ENCODE results near the gene FMNL1. TPM values are rescaled to one million over a fixed set of nuclear protein-coding genes. Genes with fewer than 3 reads are reported as not detected.
"Not testable (repeated sequence)": the region's sequence is repeated elsewhere in the genome, so short reads cannot be mapped to it uniquely, and the experiment has no call there.

The FMNL1 gene
- total RNA-seq, 4 donors from 2014 or later: 0.22 to 5.2 (median 3.0) TPM

DNA sequence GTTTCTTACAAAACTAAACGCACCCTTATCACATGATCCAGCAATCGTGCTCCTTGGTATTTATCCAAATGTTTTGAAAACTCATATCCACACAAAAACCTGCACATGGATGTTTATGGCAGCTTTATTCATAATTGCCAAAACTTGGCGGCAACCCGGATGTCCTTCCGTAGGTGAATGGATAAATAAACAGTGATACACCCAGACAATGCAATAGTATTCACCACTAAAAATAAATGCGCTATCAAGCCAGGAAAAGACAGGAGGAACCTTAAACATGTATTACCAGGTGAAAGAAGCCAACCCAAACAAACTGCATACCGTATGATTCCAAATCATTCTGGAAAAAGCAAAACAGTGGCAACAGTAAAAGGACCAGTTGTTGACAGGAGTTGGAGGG lies 30.2 kb downstream of the FMNL1 start:
- H3K27ac ChIP-seq: no peak overlapping the region
- no peaks in the 10 kb centered on the region for H3K9me3 ChIP-seq
- in situ Hi-C loops (cut with MboI; ENCODE audit: low sequenced_read_pairs in 4 of 4) (no loop called here), intact Hi-C loops (cut with DNase I; ENCODE audit: low total_unique reads) (no loop called here)
- peaks cover 4 to 7% of the 10 kb centered on the region in 2 donors for H3K4me1 ChIP-seq
- no peak for ATAC-seq
- H3K36me3 ChIP-seq: no peaks in the 10 kb centered on the region
- peaks cover 0 to 6% (median 0%) of the 10 kb centered on the region in 3 donors for H3K27me3 ChIP-seq
- no peak for DNase-seq
- TF ChIP-seq POLR2A (IDR thresholded peaks at IDR 0.05) (no peak), CTCF (IDR thresholded peaks at IDR 0.05 in 4 of 5, conservative IDR thresholded peaks at IDR 0.05 in 1 of 5) (no peak)
- no peak overlapping the region for H3K4me3 ChIP-seq

DNA sequence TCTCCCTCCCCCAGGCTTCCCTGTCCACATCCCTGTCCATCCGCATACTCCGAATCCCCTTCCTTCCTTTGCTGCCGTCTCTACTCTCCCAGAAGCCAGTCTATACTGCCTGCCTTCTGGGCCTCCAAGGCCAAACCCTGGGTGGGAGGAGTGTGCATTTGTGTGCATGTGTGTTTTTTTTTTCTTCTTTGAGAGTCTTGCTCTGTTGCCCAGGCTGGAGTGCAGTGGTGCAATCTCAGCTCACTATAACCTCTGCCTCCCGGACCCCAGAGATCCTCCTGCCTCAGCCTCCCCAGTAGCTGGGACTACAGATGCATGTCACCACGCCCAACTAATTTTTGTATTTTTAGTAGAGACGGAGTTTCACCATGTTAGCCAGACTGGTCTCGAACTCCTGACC lies 31.6 kb downstream of the FMNL1 start:
- H3K4me1 ChIP-seq; ATAC-seq; DNase-seq; H3K27me3 ChIP-seq; H3K4me3 ChIP-seq; H3K9me3 ChIP-seq; in situ Hi-C loops (cut with MboI; ENCODE audit: low sequenced_read_pairs in 4 of 4); H3K27ac ChIP-seq; intact Hi-C loops (cut with DNase I; ENCODE audit: low total_unique reads); H3K36me3 ChIP-seq: not testable (repeated sequence)

DNA sequence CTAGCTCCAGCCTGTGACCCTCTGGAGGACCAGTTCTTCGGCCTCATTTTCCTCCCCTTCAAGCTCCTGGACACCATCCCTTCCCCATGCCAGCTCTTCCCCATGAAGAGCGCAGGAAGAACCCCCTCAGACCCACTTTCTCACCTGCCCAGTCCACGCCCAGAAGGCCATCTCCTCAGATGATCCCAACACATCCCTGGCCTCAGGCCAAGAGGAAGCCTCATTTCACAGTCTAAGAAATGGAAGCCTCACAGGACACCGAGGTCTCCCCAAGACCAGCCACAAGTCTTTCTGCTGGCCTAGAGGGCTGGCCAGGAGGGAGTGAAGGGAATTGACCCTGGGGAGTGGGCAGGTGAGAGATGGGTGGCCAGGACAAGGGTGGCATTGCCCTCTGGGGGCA lies 32.2 kb downstream of the FMNL1 start:
- H3K27ac ChIP-seq: no peak overlapping the region
- DNase-seq (no peak), ATAC-seq (no peak)
- TF ChIP-seq POLR2A (IDR thresholded peaks at IDR 0.05) (no peak), CTCF (IDR thresholded peaks at IDR 0.05 in 4 of 5, conservative IDR thresholded peaks at IDR 0.05 in 1 of 5) (no peak)
- H3K27me3 ChIP-seq: no peaks in the 10 kb centered on the region
- H3K36me3 ChIP-seq: no peaks in the 10 kb centered on the region
- H3K4me3 ChIP-seq: no peak overlapping the region
- intact Hi-C loops (cut with DNase I; ENCODE audit: low total_unique reads) (no loop called here), in situ Hi-C loops (cut with MboI; ENCODE audit: low sequenced_read_pairs in 4 of 4) (no loop called here)
- no peaks in the 10 kb centered on the region for H3K4me1 ChIP-seq
- H3K9me3 ChIP-seq: no peaks in the 10 kb centered on the region

DNA sequence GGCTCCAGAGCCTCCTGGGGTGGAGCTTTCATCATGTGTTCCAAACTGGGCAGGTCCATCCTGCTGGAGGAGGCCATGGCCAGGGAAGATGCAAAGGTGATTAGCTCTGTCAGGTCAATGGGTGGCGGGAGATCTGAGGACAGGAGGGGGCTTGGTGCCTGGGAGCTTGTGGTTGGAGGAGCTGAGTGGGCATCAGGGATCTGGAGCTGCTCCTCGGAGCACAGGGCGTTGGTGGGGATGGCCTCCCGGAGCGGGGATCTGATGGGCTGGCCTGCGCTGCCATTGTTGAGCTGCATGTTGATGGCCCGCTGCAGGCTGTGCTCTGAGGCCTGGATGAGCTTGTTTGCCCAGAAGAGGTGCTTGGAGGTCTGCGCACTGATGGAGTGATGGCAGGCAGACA lies 33.7 kb downstream of the FMNL1 start:
- H3K27me3 ChIP-seq: no peaks in the 10 kb centered on the region
- in situ Hi-C loops (cut with MboI; ENCODE audit: low sequenced_read_pairs in 4 of 4) (no loop called here), intact Hi-C loops (cut with DNase I; ENCODE audit: low total_unique reads) (no loop called here)
- no peak for ATAC-seq
- H3K4me1 ChIP-seq: peaks cover 5 to 6% of the 10 kb centered on the region in 2 donors
- no peak for TF ChIP-seq CTCF (IDR thresholded peaks at IDR 0.05 in 4 of 5, conservative IDR thresholded peaks at IDR 0.05 in 1 of 5)
- TF ChIP-seq POLR2A (IDR thresholded peaks at IDR 0.05): no peak
- H3K4me3 ChIP-seq: no peak overlapping the region
- DNase-seq: no peak
- no peak overlapping the region for H3K27ac ChIP-seq
- no peaks in the 10 kb centered on the region for H3K36me3 ChIP-seq
- H3K9me3 ChIP-seq: no peaks in the 10 kb centered on the region

GRCh38 chr17:45256114-45256966 lies 34.7 kb downstream of the FMNL1 start:
- Histone ChIP-seq H3K27me3 (no peaks in the 10 kb centered on the region), H3K4me3 (no peak overlapping the region), H3K4me1 (peaks cover 13 to 14% of the 10 kb centered on the region in 2 donors), H3K9me3 (no peaks in the 10 kb centered on the region), H3K36me3 (no peaks in the 10 kb centered on the region), H3K27ac (no peak overlapping the region)
- ATAC-seq: no peak
- in situ Hi-C loops (cut with MboI; ENCODE audit: low sequenced_read_pairs in 4 of 4): no loop called here
- no peak for DNase-seq
- intact Hi-C loops (cut with DNase I; ENCODE audit: low total_unique reads): no loop called here
- TF ChIP-seq POLR2A (IDR thresholded peaks at IDR 0.05) (no peak), CTCF (IDR thresholded peaks at IDR 0.05 in 4 of 5, conservative IDR thresholded peaks at IDR 0.05 in 1 of 5) (no peak)
